ENCODE data around the gene IGSF3. TPM values are rescaled to one million over a fixed set of nuclear protein-coding genes. Genes with fewer than 3 reads are reported as not detected.

Gene IGSF3
- total and polyA plus RNA-seq, 2 experiments from 2014 or later = 7.3 to 37.8 TPM

- no peaks in the 10 kb centered on the region for H3F3A ChIP-seq (replicated peaks; ENCODE audit: low read depth)
- ATAC-seq = no peak
- Mint-ChIP-seq H3K36me3 (ENCODE audit: low read depth) (no peaks in the 10 kb centered on the region), H3K27ac (no peak overlapping the region), H3K4me3 (no peak overlapping the region), H3K9me3 (no peaks in the 10 kb centered on the region), H3K4me1 (peaks cover 20% of the 10 kb centered on the region), H3K27me3 (ENCODE audit: insufficient read depth, low read depth, poor library complexity) (peaks cover 5% of the 10 kb centered on the region)
- peaks cover 18% of the 10 kb centered on the region for H3K4me1 ChIP-seq (ENCODE audit: insufficient read depth)
- no peaks in the 10 kb centered on the region for H4K20me1 ChIP-seq (replicated peaks; ENCODE audit: insufficient read depth)
- no peaks in the 10 kb centered on the region for H3K9me2 ChIP-seq (ENCODE audit: insufficient read depth)
- no peaks in the 10 kb centered on the region for H3K79me2 ChIP-seq (replicated peaks; ENCODE audit: insufficient read depth)
- no peak overlapping the region for H3K27ac ChIP-seq (ENCODE audit: low read depth)
- DNase-seq (ENCODE audit: low spot score) = no peak
- H3K4me2 ChIP-seq = no peak overlapping the region; the same call in 1 of the 2 replicates
- no peaks in the 10 kb centered on the region for H3K36me3 ChIP-seq (ENCODE audit: insufficient read depth)
- no peaks in the 10 kb centered on the region for H3K27me3 ChIP-seq (ENCODE audit: insufficient read depth)
- no peak overlapping the region for H3K4me3 ChIP-seq
- H2AFZ ChIP-seq = peak overlapping the region; percentile 45; the same call in 1 of the 2 replicates
- TF ChIP-seq ZNF462 (CRISPR knock-in tag; IDR thresholded peaks at IDR 0.05) (no peak), EZH2phosphoT487 (IDR thresholded peaks at IDR 0.05; ENCODE audit: unreplicated experiment) (no peak), POLR2AphosphoS5 (IDR thresholded peaks at IDR 0.05; ENCODE audit: low read depth) (no peak), ETS1 (IDR thresholded peaks at IDR 0.05) (no peak)
Observed at GRCh38 chr1:116697548-116698243, 30.2 kb upstream of the IGSF3 start.
